Measurements from ENCODE around the gene BCORL1. TPM values are rescaled to one million over a fixed set of nuclear protein-coding genes. Genes with fewer than 3 reads are reported as not detected.

BCORL1 gene
- total and polyA plus RNA-seq, 2 of the 4 experiments (the other 2 are of a cell fraction) = 0.54 to 1.6 TPM

DNA sequence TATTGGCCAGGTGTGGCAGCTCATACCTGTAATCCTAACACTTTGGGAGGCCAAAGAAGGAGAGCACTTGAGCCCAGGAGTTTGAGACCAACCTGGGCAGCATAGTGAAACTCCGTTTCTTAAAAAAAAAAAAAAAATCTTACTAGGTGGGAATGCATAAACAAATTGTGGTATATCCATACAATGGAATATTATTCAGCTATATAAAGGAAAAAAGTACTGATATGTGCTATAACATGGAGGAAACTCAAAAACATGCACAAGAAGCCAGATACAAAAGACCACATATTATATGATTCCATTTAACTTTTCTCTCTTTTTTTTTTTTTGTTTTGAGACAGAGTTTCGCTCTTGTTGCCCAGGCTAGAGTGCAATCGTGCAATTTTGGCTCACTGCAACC, 13.5 kb upstream of the BCORL1 start:
- Histone ChIP-seq H2BK20ac (ENCODE audit: low read depth, low read length) (no peak overlapping the region), H3K27ac (ENCODE audit: insufficient read depth, low read length) (no peak overlapping the region), H2AK5ac (ENCODE audit: low read depth, low read length) (no peak overlapping the region), H3K14ac (replicated peaks; ENCODE audit: low read depth, low read length) (no peak overlapping the region), H3K4me3 (ENCODE audit: insufficient read depth, low read depth, low read length) (no peak overlapping the region), H3K4ac (ENCODE audit: low read depth, low read length) (no peak overlapping the region), H3K56ac (ENCODE audit: extremely low read depth, insufficient read depth, low read length) (no peak overlapping the region), H3K4me1 (ENCODE audit: control insufficient read depth, insufficient read depth, low read length) (no peaks in the 10 kb centered on the region), H3K9me1 (ENCODE audit: insufficient read depth, low read length) (no peaks in the 10 kb centered on the region), H3K36me3 (ENCODE audit: control insufficient read depth, insufficient read depth, low read length) (no peaks in the 10 kb centered on the region), H4K8ac (ENCODE audit: low read depth in 2 of 2, low read length in 2 of 2) (no peak overlapping the region), H3K4me2 (ENCODE audit: low read depth, low read length) (no peak overlapping the region), H3K9me3 (ENCODE audit: control insufficient read depth, insufficient read depth, low read length) (no peaks in the 10 kb centered on the region), H2AK9ac (replicated peaks; ENCODE audit: low read depth, low read length, poor library complexity) (no peak overlapping the region), H2BK15ac (ENCODE audit: low read depth, low read length) (no peak overlapping the region), H3K23ac (ENCODE audit: low read depth, low read length) (no peak overlapping the region), H2AFZ (replicated peaks; ENCODE audit: low read length, poor library complexity) (no peak overlapping the region), H4K5ac (ENCODE audit: low read depth, low read length) (no peak overlapping the region), H3K27me3 (ENCODE audit: control insufficient read depth, insufficient read depth, low read length) (peaks cover 17% of the 10 kb centered on the region), H4K91ac (ENCODE audit: insufficient read depth, low read depth, low read length) (no peak overlapping the region), H4K20me1 (ENCODE audit: insufficient read depth, low read length) (no peaks in the 10 kb centered on the region), H2BK120ac (ENCODE audit: low read depth, low read length) (no peak overlapping the region), H3K9ac (ENCODE audit: low read depth, low read length) (no peak overlapping the region), H3K79me1 (ENCODE audit: low read depth in 1 of 2, low read length in 2 of 2) (no peaks in the 10 kb centered on the region), H2BK5ac (ENCODE audit: low read depth, low read length, poor library complexity, severe bottlenecking) (no peak overlapping the region), H3K18ac (ENCODE audit: low read depth, low read length) (no peak overlapping the region)
- in situ Hi-C loops (cut with MboI; ENCODE audit: low sequenced_read_pairs) = no loop called here
- no peak for ATAC-seq (ENCODE audit: low read depth)
- intact Hi-C loops (cut with micrococcal nuclease) = no loop called here
- no TSS peak for BruUV-seq (replicated peaks)
- dilution Hi-C loops (cut with HindIII; ENCODE audit: low sequenced_read_pairs, unreplicated experiment) = no loop called here
- POLR2A ChIA-PET (ENCODE audit: unreplicated experiment) = no interaction called here
- CTCF ChIA-PET = no interaction called here
- TF ChIP-seq BHLHE40 (IDR thresholded peaks at IDR 0.05; ENCODE audit: low read depth, low read length) (no peak), CHD1 (IDR thresholded peaks at IDR 0.05; ENCODE audit: low read depth, low read length) (no peak), RAD21 (IDR thresholded peaks at IDR 0.05; ENCODE audit: low read length) (no peak), FOS (IDR thresholded peaks at IDR 0.05; ENCODE audit: low read depth, low read length) (no peak)
- TF ChIP-seq, protein P1, sequence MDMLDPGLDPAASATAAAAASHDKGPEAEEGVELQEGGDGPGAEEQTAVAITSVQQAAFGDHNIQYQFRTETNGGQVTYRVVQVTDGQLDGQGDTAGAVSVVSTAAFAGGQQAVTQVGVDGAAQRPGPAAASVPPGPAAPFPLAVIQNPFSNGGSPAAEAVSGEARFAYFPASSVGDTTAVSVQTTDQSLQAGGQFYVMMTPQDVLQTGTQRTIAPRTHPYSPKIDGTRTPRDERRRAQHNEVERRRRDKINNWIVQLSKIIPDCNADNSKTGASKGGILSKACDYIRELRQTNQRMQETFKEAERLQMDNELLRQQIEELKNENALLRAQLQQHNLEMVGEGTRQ (IDR thresholded peaks at IDR 0.05; ENCODE audit: low read depth, low read length) = no peak
- no CpG with 5 or more reads among the region's 3 CpGs for WGBS, 2 experiments (ENCODE audit: extremely low coverage in 2 of 2, insufficient read length in 1 of 2)
- DNase-seq = no peak

Measured in IMR-90 (cell line).